OCI-LY3 (cell line): ENCODE results near the gene EID1.

Experiments
- H2AFZ ChIP-seq: fragments of 200-600, 300-600 bp; shearing (Covaris generic); 2 replicates; pipeline ENCODE4 v1.6.0; 2014; ENCODE audit warnings: antibody characterized with exemption, low read depth, low read length
- H3K27ac ChIP-seq: fragments of 200-600, 300-600 bp; sonication (generic); 2 replicates; pipeline ENCODE4 v1.5.1; 2014; ENCODE audit warnings: mild to moderate bottlenecking, low read length, moderate library complexity, mixed read lengths
- H3K27me3 ChIP-seq: fragments of 200-600, 300-600 bp; sonication (generic); 2 replicates; pipeline ENCODE4 v1.6.1; 2014; ENCODE audit warnings: low read depth, low read length, mixed read lengths
- H3K36me3 ChIP-seq: fragments of 200-600, 300-600 bp; sonication (generic); replicated peaks from 2 replicates; pipeline ENCODE3; 2014; ENCODE audit warnings: low read depth, low read length, mixed read lengths
- H3K4me1 ChIP-seq: fragments of 300-600, 200-600 bp; sonication (generic); 2 replicates; pipeline ENCODE4 v1.6.1; 2014; ENCODE audit warnings: low read length, mixed read lengths
- H3K4me2 ChIP-seq: fragments of 200-600, 300-600 bp; sonication (generic); 2 replicates; pipeline ENCODE4 v1.6.1; 2014; ENCODE audit warnings: low read length, mixed read lengths
- H3K4me3 ChIP-seq: fragments of 300-600, 200-600 bp; sonication (generic); 2 replicates; pipeline ENCODE4 v1.5.1; 2014; ENCODE audit warnings: antibody characterized with exemption, mild to moderate bottlenecking, low read length, moderate library complexity
- H3K79me2 ChIP-seq: fragments of 300-600, 200-600 bp; shearing (Covaris generic); 2 replicates; pipeline ENCODE4 v1.6.1; 2014; ENCODE audit warnings: mild to moderate bottlenecking, low read length, mixed read lengths
- H3K9ac ChIP-seq: fragments of 300-600, 200-600 bp; shearing (Covaris generic); 2 replicates; pipeline ENCODE4 v1.6.0; 2014; ENCODE audit warnings: mild to moderate bottlenecking, low read length, moderate library complexity
- H3K9me3 ChIP-seq: fragments of 200-600, 300-600 bp; shearing (Covaris generic); 2 replicates; pipeline ENCODE4 v1.6.1; 2014; ENCODE audit warnings: low read length, mixed read lengths; ENCODE audit not compliant: insufficient read depth
- H4K20me1 ChIP-seq: fragments of 200-600, 300-600 bp; sonication (generic); 2 replicates; pipeline ENCODE4 v1.6.1; 2016; ENCODE audit warnings: low read length, mixed read lengths; ENCODE audit not compliant: insufficient read depth
- EZH2phosphoT487 ChIP-seq: fragments of 200-600 bp; shearing (Covaris generic); IDR thresholded peaks from 2 replicates; pipeline ENCODE4 v1.6.1; 2018; ENCODE audit warnings: antibody characterized with exemption, mixed run types, low read depth
- TF ChIP-seq, protein P1 (sequence below): fragments of 200-600, 300-600 bp; sonication (generic); IDR thresholded peaks from 2 replicates; pipeline ENCODE4 v1.5.1; 2014; ENCODE audit warnings: antibody characterized with exemption, low read length, low read depth

Gene EID1

DNA sequence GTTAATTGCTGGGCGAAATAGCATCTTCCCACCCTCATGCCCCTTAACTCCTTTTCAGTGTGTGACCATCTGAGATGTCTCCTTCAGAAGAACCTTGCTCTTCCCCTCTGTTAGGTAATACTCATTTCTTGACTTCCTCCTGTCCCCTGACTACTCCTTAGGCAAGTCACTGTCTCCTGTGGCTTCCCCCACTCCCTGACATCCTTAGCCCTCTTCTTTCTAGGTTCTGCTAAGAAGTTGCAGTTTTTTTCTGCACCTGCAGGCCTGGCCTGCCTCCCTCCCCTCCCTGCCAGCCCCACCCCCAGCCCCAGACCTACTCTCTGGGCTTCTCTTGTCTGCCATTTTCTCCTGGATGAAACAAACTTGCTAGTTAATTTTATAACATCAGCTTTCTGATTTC, 15.2 kb upstream of the EID1 start:
- Histone ChIP-seq H3K4me1 (peaks cover 33% of the 10 kb centered on the region), H3K4me2 (peak overlapping the region; percentile 37), H4K20me1 (no peaks in the 10 kb centered on the region), H3K4me3 (no peak overlapping the region), H3K27me3 (no peaks in the 10 kb centered on the region), H3K36me3 (no peaks in the 10 kb centered on the region), H3K27ac (no peak overlapping the region), H3K9me3 (no peaks in the 10 kb centered on the region), H3K79me2 (no peaks in the 10 kb centered on the region), H2AFZ (peak overlapping the region; percentile 97), H3K9ac (no peak overlapping the region)
- TF ChIP-seq, protein P1, sequence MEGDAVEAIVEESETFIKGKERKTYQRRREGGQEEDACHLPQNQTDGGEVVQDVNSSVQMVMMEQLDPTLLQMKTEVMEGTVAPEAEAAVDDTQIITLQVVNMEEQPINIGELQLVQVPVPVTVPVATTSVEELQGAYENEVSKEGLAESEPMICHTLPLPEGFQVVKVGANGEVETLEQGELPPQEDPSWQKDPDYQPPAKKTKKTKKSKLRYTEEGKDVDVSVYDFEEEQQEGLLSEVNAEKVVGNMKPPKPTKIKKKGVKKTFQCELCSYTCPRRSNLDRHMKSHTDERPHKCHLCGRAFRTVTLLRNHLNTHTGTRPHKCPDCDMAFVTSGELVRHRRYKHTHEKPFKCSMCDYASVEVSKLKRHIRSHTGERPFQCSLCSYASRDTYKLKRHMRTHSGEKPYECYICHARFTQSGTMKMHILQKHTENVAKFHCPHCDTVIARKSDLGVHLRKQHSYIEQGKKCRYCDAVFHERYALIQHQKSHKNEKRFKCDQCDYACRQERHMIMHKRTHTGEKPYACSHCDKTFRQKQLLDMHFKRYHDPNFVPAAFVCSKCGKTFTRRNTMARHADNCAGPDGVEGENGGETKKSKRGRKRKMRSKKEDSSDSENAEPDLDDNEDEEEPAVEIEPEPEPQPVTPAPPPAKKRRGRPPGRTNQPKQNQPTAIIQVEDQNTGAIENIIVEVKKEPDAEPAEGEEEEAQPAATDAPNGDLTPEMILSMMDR: no peak
- TF ChIP-seq EZH2phosphoT487: no peak

DNA sequence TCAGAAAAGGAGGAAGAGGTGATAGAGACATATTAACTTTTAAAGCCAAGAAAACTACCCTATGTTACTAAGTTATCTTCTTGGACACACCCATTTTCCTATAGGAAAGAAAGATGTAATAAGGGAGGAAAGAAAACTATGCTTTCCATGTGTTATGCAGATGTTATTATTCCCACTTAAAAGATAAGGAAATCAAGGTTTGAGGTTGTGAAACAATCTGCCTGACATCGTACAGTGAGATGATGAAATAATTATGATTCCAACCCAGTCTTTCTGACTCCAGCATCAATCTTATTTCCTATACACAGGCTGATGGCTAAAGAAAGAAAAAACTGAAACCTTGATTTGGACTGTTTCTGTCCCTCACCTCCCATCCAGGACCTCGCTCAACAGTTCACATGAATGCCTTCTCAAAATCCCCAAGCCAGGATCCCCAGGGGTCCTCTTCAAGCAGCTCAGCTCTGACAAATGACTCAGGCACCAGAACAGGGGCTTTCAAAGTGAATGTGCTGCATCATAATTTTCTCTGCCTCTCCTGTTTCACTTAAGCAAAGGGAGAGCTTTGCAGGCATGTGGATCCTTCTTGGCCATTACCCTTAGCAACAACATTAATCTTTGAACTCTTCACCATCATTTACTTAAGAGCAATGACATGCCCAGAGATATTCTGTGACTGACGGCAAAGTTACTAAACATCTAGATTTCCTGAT, 12.4 kb upstream of the EID1 start:
- H3K4me3 ChIP-seq: no peak overlapping the region
- peak overlapping the region; percentile 40; the same call in 1 of the 2 replicates for H2AFZ ChIP-seq
- no peaks in the 10 kb centered on the region for H4K20me1 ChIP-seq
- no peak overlapping the region for H3K27ac ChIP-seq
- peak overlapping the region; percentile 26; the same call in 1 of the 2 replicates for H3K4me2 ChIP-seq
- TF ChIP-seq, protein P1: no peak
- no peak for TF ChIP-seq EZH2phosphoT487
- peaks cover 18% of the 10 kb centered on the region for H3K4me1 ChIP-seq
- no peak overlapping the region for H3K9ac ChIP-seq
- H3K27me3 ChIP-seq: no peaks in the 10 kb centered on the region
- no peaks in the 10 kb centered on the region for H3K79me2 ChIP-seq
- no peaks in the 10 kb centered on the region for H3K9me3 ChIP-seq
- H3K36me3 ChIP-seq: no peaks in the 10 kb centered on the region

DNA sequence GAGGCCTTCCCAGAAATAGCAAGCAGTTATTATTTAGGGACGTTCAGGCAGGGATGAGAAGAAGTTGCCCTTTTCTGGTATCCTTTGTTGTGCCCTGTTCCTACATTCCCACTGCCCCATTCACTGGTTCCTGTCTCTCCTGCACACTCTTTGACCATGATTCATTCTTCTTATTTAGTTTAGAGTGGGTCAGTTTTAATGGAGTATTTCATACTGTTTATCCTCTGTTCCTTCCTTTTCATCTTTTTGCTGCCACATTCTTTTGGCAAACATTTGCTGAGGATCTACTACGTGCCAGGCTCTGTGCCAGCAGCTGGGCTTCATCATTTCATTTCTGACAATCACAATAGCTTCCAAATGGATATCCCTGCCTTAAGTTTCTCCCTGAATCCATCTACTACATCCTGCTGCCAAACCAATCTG, 11.8 kb upstream of the EID1 start:
- TF ChIP-seq, protein P1: no peak
- no peak for TF ChIP-seq EZH2phosphoT487
- no peaks in the 10 kb centered on the region for H3K36me3 ChIP-seq
- H3K9ac ChIP-seq: no peak overlapping the region
- H3K4me2 ChIP-seq: no peak overlapping the region
- no peaks in the 10 kb centered on the region for H4K20me1 ChIP-seq
- H2AFZ ChIP-seq: no peak overlapping the region
- H3K4me1 ChIP-seq: peaks cover 18% of the 10 kb centered on the region
- H3K27ac ChIP-seq: no peak overlapping the region
- no peaks in the 10 kb centered on the region for H3K79me2 ChIP-seq
- H3K9me3 ChIP-seq: no peaks in the 10 kb centered on the region
- no peaks in the 10 kb centered on the region for H3K27me3 ChIP-seq
- no peak overlapping the region for H3K4me3 ChIP-seq

DNA sequence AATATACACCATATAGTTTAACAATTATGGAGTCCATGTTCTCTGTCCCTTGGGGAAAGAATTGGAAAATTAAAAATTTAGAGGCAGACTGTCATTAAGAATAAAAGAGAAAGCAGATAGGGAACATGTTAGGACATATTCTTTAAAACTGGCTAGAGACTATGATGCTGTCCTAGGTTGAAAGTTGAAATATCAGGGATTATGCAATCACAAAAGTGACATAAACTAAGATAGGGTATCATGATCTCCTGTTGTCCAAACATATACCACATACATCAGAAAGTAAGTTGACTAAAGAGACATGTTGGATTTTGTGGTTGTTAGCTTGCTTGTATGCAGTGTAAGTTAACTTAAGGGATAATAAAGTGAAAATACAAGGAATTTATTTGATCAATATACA, 9.9 kb upstream of the EID1 start:
- Histone ChIP-seq H2AFZ (no peak overlapping the region; the same call in 1 of the 2 replicates), H3K27ac (no peak overlapping the region), H3K9ac (no peak overlapping the region), H3K9me3 (no peaks in the 10 kb centered on the region), H3K4me2 (no peak overlapping the region), H3K27me3 (0 out of 2 replicates have a peak, but pooled peaks cover 5% of the 10 kb centered on the region), H3K4me3 (no peak overlapping the region), H3K79me2 (no peaks in the 10 kb centered on the region), H3K4me1 (peaks cover 10% of the 10 kb centered on the region), H3K36me3 (no peaks in the 10 kb centered on the region), H4K20me1 (no peaks in the 10 kb centered on the region)
- TF ChIP-seq, protein P1: no peak
- no peak for TF ChIP-seq EZH2phosphoT487
